Neuronal stem cell (in vitro differentiated cells): ENCODE measurements around the gene KLHL2.
A peak's percentile ranks its signal among the peaks of the same experiment; 100 is the strongest.

ENCODE experiments used
- DNase-seq: peaks from one replicate; pipeline ENCODE4 v3.0.0-alpha.2; 2013; ENCODE audit warnings: low spot score
- H2AFZ ChIP-seq: one replicate; pipeline ENCODE4 v1.6.1; 2013; ENCODE audit warnings: mild to moderate bottlenecking, low read length, inconsistent platforms
- H2AK5ac ChIP-seq: 2 replicates; pipeline ENCODE4 v1.6.1; 2013; ENCODE audit warnings: low read depth, mild to moderate bottlenecking, inconsistent platforms, low read length, moderate library complexity, mixed read lengths
- H2BK120ac ChIP-seq: 2 replicates; pipeline ENCODE4 v1.6.1; 2013; ENCODE audit warnings: low read depth, mild to moderate bottlenecking, inconsistent platforms, low read length, moderate library complexity, mixed read lengths
- H2BK12ac ChIP-seq: one replicate; pipeline ENCODE4 v1.6.1; 2013; ENCODE audit warnings: low read length, inconsistent platforms
- H2BK15ac ChIP-seq: 2 replicates; pipeline ENCODE4 v1.6.1; 2013; ENCODE audit warnings: mild to moderate bottlenecking, low read length, inconsistent platforms, mixed read lengths
- H2BK5ac ChIP-seq: one replicate; pipeline ENCODE4 v1.6.1; 2013; ENCODE audit warnings: inconsistent platforms, mild to moderate bottlenecking, low read length, moderate library complexity
- H3K14ac ChIP-seq: one replicate; pipeline ENCODE4 v1.6.1; 2013; ENCODE audit warnings: low read length, inconsistent platforms
- H3K18ac ChIP-seq: 2 replicates; pipeline ENCODE4 v1.6.1; 2013; ENCODE audit warnings: low read length, inconsistent platforms
- H3K23ac ChIP-seq: 2 replicates; pipeline ENCODE4 v1.6.1; 2013; ENCODE audit warnings: low read depth, mild to moderate bottlenecking, mixed read lengths, low read length, inconsistent platforms; ENCODE audit not compliant: poor library complexity
- H3K27ac ChIP-seq: replicated peaks from 3 replicates; pipeline ENCODE4 v1.5.1; 2013; ENCODE audit warnings: low read length, inconsistent platforms
- H3K27me3 ChIP-seq, 3 experiments: 2 replicates each; pipeline ENCODE4 v1.6.1; 2013; ENCODE audit warnings: low read length in 3 of 3, mild to moderate bottlenecking in 2 of 3, inconsistent platforms in 1 of 3, low read depth in 1 of 3, mixed read lengths in 1 of 3, moderate library complexity in 1 of 3; ENCODE audit not compliant: control insufficient read depth in 3 of 3, insufficient read depth in 3 of 3
- H3K36me3 ChIP-seq, 2 donors: replicated peaks in 1 of 2; 2 replicates each; pipeline ENCODE4 v1.6.1; 2013; ENCODE audit warnings: low read length in 2 of 2; ENCODE audit not compliant: control insufficient read depth in 2 of 2, insufficient read depth in 2 of 2
- H3K4ac ChIP-seq: 2 replicates; pipeline ENCODE4 v1.6.1; 2013; ENCODE audit warnings: inconsistent platforms, mild to moderate bottlenecking, low read length, moderate library complexity
- H3K4me1 ChIP-seq, 2 donors: 1 replicate in 1 of 2; 2 replicates in 1 of 2; pipeline ENCODE4 v1.6.1; 2013; ENCODE audit warnings: low read length in 2 of 2, low read depth in 1 of 2; ENCODE audit not compliant: control insufficient read depth in 2 of 2, insufficient read depth in 1 of 2
- H3K4me2 ChIP-seq: one replicate; pipeline ENCODE4 v1.6.1; 2013; ENCODE audit warnings: mild to moderate bottlenecking, low read length, inconsistent platforms; ENCODE audit not compliant: insufficient read depth, poor library complexity, severe bottlenecking
- H3K4me3 ChIP-seq, 2 donors: 2 replicates each; pipeline ENCODE4 v1.5.1; 2013; ENCODE audit warnings: low read length in 2 of 2, mild to moderate bottlenecking in 2 of 2, inconsistent platforms in 1 of 2, moderate library complexity in 1 of 2
- H3K79me1 ChIP-seq: one replicate; pipeline ENCODE4 v1.6.1; 2013; ENCODE audit warnings: low read depth, mild to moderate bottlenecking, inconsistent platforms, low read length, moderate library complexity
- H3K9ac ChIP-seq: one replicate; pipeline ENCODE4 v1.6.1; 2013; ENCODE audit warnings: mild to moderate bottlenecking, low read depth, low read length, inconsistent platforms; ENCODE audit not compliant: poor library complexity
- H3K9me3 ChIP-seq, 2 donors: replicated peaks in 1 of 2; 2 replicates each; pipeline versions ENCODE3 to v1.6.1; 2013; ENCODE audit warnings: low read length in 2 of 2, mild to moderate bottlenecking in 2 of 2, inconsistent platforms in 1 of 2, low read depth in 1 of 2, mixed read lengths in 1 of 2, moderate library complexity in 1 of 2; ENCODE audit not compliant: control insufficient read depth in 2 of 2, insufficient read depth in 1 of 2
- H4K8ac ChIP-seq: one replicate; pipeline ENCODE4 v1.6.1; 2013; ENCODE audit warnings: low read depth, mild to moderate bottlenecking, inconsistent platforms, low read length, moderate library complexity
- H4K91ac ChIP-seq: one replicate; pipeline ENCODE4 v1.6.1; 2013; ENCODE audit warnings: low read length, low read depth, mild to moderate bottlenecking, inconsistent platforms; ENCODE audit not compliant: poor library complexity
- WGBS, 2 donors: extraction: QIAGEN DNeasy Blood & Tissue Kit; methylation state at CpG; one replicate each; pipeline ENCODE4 v1.1.7; 2013; ENCODE audit warnings: missing lambda C conversion rate in 2 of 2, mixed read lengths in 1 of 2; ENCODE audit not compliant: insufficient read length in 2 of 2, insufficient replicate concordance in 1 of 2; ENCODE audit errors: extremely low coverage in 2 of 2; 5-methylcytosine and 5-hydroxymethylcytosine counted together

The KLHL2 gene

GRCh38 chr4:165351359-165352130, 144.2 kb downstream of the KLHL2 start:
- Histone ChIP-seq H3K4me2 (no peak overlapping the region), H2AK5ac (no peak overlapping the region), H2AFZ (no peak overlapping the region), H2BK5ac (no peak overlapping the region), H3K4me1 (no peaks in the 10 kb centered on the region), H3K18ac (no peak overlapping the region), H3K27me3 (no peaks in the 10 kb centered on the region), H4K8ac (no peak overlapping the region), H3K4me3 (no peak overlapping the region), H3K4ac (no peak overlapping the region), H3K14ac (no peak overlapping the region), H3K36me3 (no peaks in the 10 kb centered on the region), H3K27ac (no peak overlapping the region), H3K79me1 (no peaks in the 10 kb centered on the region), H3K9ac (no peak overlapping the region), H2BK12ac (no peak overlapping the region), H2BK120ac (no peak overlapping the region), H3K9me3 (no peaks in the 10 kb centered on the region), H2BK15ac (no peak overlapping the region), H3K23ac (no peak overlapping the region), H4K91ac (no peak overlapping the region)
- DNase-seq, result no peak
- WGBS, 2 donors, result no CpG with 5 or more reads among the region's 5 CpGs

GRCh38 chr4:165355900-165356300, 148.5 kb downstream of the KLHL2 start:
- Histone ChIP-seq H3K9ac (no peak overlapping the region), H2BK15ac (no peak overlapping the region), H4K8ac (no peak overlapping the region), H2AFZ (no peak overlapping the region), H2AK5ac (no peak overlapping the region), H3K27me3 (no peaks in the 10 kb centered on the region), H3K4me1 (peaks cover 0 to 2% of the 10 kb centered on the region in 2 donors), H3K18ac (no peak overlapping the region), H2BK120ac (no peak overlapping the region), H2BK5ac (no peak overlapping the region), H3K4me2 (no peak overlapping the region), H3K23ac (no peak overlapping the region), H3K36me3 (no peaks in the 10 kb centered on the region), H3K4me3 (no peak overlapping the region), H3K14ac (no peak overlapping the region), H3K4ac (no peak overlapping the region), H3K9me3 (no peaks in the 10 kb centered on the region), H3K27ac (no peak overlapping the region), H4K91ac (no peak overlapping the region), H3K79me1 (no peaks in the 10 kb centered on the region), H2BK12ac (no peak overlapping the region)
- DNase-seq, result peak; percentile 32
- no CpG with 5 or more reads among the region's 2 CpGs for WGBS, 2 donors

DNA sequence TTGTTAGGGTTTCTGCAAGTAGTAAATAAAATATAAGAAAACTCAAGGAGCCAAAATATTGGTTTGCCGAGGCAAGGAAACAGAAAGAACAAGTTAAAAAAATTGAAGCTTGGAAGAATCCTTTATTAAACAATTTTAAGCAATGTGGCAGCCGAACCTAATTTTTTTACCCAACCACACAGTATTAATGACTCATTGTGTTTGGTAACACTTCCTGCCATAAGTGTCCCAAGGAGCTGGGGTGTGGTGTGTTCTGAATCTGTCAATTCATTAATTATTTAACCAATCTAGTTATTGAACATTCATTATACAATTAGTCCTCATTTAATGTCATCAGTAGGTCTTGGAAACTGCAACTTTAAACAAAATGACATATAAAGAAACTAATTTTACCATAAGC, 152.1 kb downstream of the KLHL2 start:
- H3K18ac ChIP-seq, result no peak overlapping the region
- no peak overlapping the region for H2BK15ac ChIP-seq
- peaks cover 0 to 2% of the 10 kb centered on the region in 2 donors for H3K4me1 ChIP-seq
- H3K14ac ChIP-seq, result no peak overlapping the region
- no peak overlapping the region for H3K9ac ChIP-seq
- H2BK12ac ChIP-seq, result no peak overlapping the region
- H2AK5ac ChIP-seq, result no peak overlapping the region
- no peak overlapping the region for H4K8ac ChIP-seq
- H3K27ac ChIP-seq, result no peak overlapping the region
- H3K9me3 ChIP-seq, result no peaks in the 10 kb centered on the region
- H4K91ac ChIP-seq, result no peak overlapping the region
- no peak overlapping the region for H3K4me2 ChIP-seq
- no CpG with 5 or more reads among the region's 2 CpGs for WGBS, 2 donors
- no peak overlapping the region for H2AFZ ChIP-seq
- no peaks in the 10 kb centered on the region for H3K36me3 ChIP-seq
- H2BK120ac ChIP-seq, result no peak overlapping the region
- no peak overlapping the region for H3K4me3 ChIP-seq
- no peak for DNase-seq
- no peaks in the 10 kb centered on the region for H3K79me1 ChIP-seq
- no peak overlapping the region for H3K23ac ChIP-seq
- no peak overlapping the region for H2BK5ac ChIP-seq
- no peak overlapping the region for H3K4ac ChIP-seq
- no peaks in the 10 kb centered on the region for H3K27me3 ChIP-seq

DNA sequence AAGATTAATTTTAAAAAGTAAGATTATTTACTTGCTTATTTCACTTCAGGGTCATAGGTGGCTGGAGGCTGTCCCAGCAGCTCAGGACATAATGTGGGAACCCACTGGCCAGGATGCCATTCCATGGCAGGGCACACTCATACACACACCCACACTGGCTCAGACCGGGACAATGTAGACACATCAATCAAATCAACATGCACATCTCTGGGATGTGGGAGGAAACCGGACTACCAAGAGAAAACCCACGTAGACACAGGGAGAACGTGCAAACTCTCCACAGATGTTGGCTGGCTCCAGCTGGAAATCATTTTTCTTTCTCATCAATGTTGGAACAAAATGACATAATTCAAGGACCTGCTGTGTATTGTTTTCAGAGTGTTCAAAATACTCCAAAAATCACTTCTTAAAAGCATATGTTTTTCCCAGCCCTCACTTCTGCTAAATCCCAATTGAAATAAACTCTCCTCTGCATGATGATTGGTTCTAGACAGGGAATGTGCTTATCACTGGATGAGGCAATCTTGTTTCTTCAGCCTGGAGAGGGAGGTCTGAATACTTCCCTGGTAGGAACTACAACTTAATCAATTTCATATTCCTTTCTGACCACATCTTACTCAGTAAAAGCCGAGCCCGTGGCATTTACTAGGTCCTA, 152.8 kb downstream of the KLHL2 start:
- H3K27me3 ChIP-seq, result no peaks in the 10 kb centered on the region
- H3K36me3 ChIP-seq, result no peaks in the 10 kb centered on the region
- no peaks in the 10 kb centered on the region for H3K9me3 ChIP-seq
- no peak overlapping the region for H3K23ac ChIP-seq
- no peak overlapping the region for H3K4me3 ChIP-seq
- H3K4me2 ChIP-seq, result no peak overlapping the region
- H3K9ac ChIP-seq, result no peak overlapping the region
- H2BK15ac ChIP-seq, result no peak overlapping the region
- H3K14ac ChIP-seq, result no peak overlapping the region
- no peak overlapping the region for H4K91ac ChIP-seq
- H4K8ac ChIP-seq, result no peak overlapping the region
- no peak overlapping the region for H2AK5ac ChIP-seq
- no peak overlapping the region for H3K4ac ChIP-seq
- H2BK12ac ChIP-seq, result no peak overlapping the region
- H2BK5ac ChIP-seq, result no peak overlapping the region
- H2BK120ac ChIP-seq, result no peak overlapping the region
- WGBS, 2 donors, result no CpG with 5 or more reads among the region's 6 CpGs
- H2AFZ ChIP-seq, result no peak overlapping the region
- H3K4me1 ChIP-seq, result peaks cover 0 to 2% of the 10 kb centered on the region in 2 donors
- H3K18ac ChIP-seq, result no peak overlapping the region
- H3K27ac ChIP-seq, result no peak overlapping the region
- H3K79me1 ChIP-seq, result no peaks in the 10 kb centered on the region
- DNase-seq, result no peak
